IMR-90 (cell line): ENCODE data around the gene AGAP6. TPM values are rescaled to one million over a fixed set of nuclear protein-coding genes. Genes with fewer than 3 reads are reported as not detected.

Experiments used
- microRNA-seq, 2 experiments: library from miRNA; stranded (forward) in 1 of 2; unstranded in 1 of 2; fragments of 10-50 nt in 1 of 2; fragments of <30 nt in 1 of 2; gene quantifications in 1 of 2; microRNA quantifications in 1 of 2; one replicate each; pipeline versions ENCODE3 to v1.1.0; 2013 to 2020; ENCODE audit not compliant: insufficient read depth in 1 of 2, insufficient read length in 1 of 2, unreplicated experiment in 1 of 2
- polyA plus RNA-seq, 3 experiments: library from polyadenylated mRNA; depleted of rRNA; stranded (reverse); fragments of >200 nt; gene quantifications; 2 replicates each; pipeline ENCODE4 v1.2.3, GENCODE V29; 2012; ENCODE audit warnings: low replicate concordance in 1 of 3
- small RNA-seq, 5 experiments: library from RNA; depleted of rRNA; stranded (forward); fragments of <200 nt; gene quantifications; one replicate each; pipeline ENCODE3, GENCODE V24; 2012
- total RNA-seq: library from RNA; depleted of rRNA; stranded (reverse); fragments of >200 nt; gene quantifications from 2 replicates; pipeline ENCODE4 v1.2.3, GENCODE V29; 2012; rRNA removed

AGAP6 gene
- total and polyA plus RNA-seq, 2 of the 4 experiments (the other 2 are of a cell fraction) = 2.3 to 13.6 TPM

Small RNA genes lying within 50 kb of the gene (microRNA-seq; reads per million reads assigned to microRNA genes)
- gene RNA5SP317 (ENCODE audit: insufficient read depth, insufficient read length) (not detected), gene SNORA74C-2 (ENCODE audit: insufficient read depth, insufficient read length) (not detected)

Small RNA genes lying within 50 kb of the gene (small RNA-seq; reads per million reads assigned to genes)
- gene RNA5SP317 (0 reads per million in 5 experiments), gene SNORA74C-2 (0 to 2.8 (median 0) reads per million in 5 experiments)

Other genes with a start within 250 kb of the AGAP6 start
- gene OGDHL, start 226.1 kb upstream of the AGAP6 start, total RNA-seq = under 0.01 and 0.18 TPM in 2 replicates
- gene OGDHL, start 226.1 kb upstream of the AGAP6 start, polyA plus RNA-seq (2012; rRNA removed) = 0.27 TPM in 2 replicates
- 24.4 and 32.2 TPM in 2 replicates for gene PARG, start 46.4 kb upstream of the AGAP6 start, total RNA-seq
- gene PARG, start 46.4 kb upstream of the AGAP6 start, polyA plus RNA-seq (2012; rRNA removed) = 7.5 and 8.6 TPM in 2 replicates
- 13.8 and 19.2 TPM in 2 replicates for gene TIMM23B, start 46.4 kb upstream of the AGAP6 start, total RNA-seq
- gene TIMM23B, start 46.4 kb upstream of the AGAP6 start, polyA plus RNA-seq (2012; rRNA removed) = 12.9 and 14.2 TPM in 2 replicates
- 29.4 and 32.5 TPM in 2 replicates for gene WASHC2A, start 79.5 kb downstream of the AGAP6 start, total RNA-seq
- gene WASHC2A, start 79.5 kb downstream of the AGAP6 start, polyA plus RNA-seq (2012; rRNA removed) = 18.9 and 22.6 TPM in 2 replicates